GM21576 (cell line): ENCODE results near the gene MNS1.
"Not testable (repeated sequence)": the region's sequence is repeated elsewhere in the genome, so short reads cannot be mapped to it uniquely, and the experiment has no call there.

Experiments used
- ATAC-seq: cut with Tn5 transposase; IDR thresholded peaks from one replicate; pipeline ENCODE4 v1.9.1; 2021; ENCODE audit warnings: mild to moderate bottlenecking, moderate library complexity; ENCODE audit not compliant: unreplicated experiment

The MNS1 gene, protein sequence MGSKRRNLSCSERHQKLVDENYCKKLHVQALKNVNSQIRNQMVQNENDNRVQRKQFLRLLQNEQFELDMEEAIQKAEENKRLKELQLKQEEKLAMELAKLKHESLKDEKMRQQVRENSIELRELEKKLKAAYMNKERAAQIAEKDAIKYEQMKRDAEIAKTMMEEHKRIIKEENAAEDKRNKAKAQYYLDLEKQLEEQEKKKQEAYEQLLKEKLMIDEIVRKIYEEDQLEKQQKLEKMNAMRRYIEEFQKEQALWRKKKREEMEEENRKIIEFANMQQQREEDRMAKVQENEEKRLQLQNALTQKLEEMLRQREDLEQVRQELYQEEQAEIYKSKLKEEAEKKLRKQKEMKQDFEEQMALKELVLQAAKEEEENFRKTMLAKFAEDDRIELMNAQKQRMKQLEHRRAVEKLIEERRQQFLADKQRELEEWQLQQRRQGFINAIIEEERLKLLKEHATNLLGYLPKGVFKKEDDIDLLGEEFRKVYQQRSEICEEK

GRCh38 chr15:56464893-56465520, at the start of gene MNS1:
TSS of gene MNS1 (minus strand) at chr15:56465137. CDS start at chr15:56464972, 165 bp downstream.
- ATAC-seq: peak; percentile 99

GRCh38 chr15:56496635-56497034, 31.7 kb upstream of the MNS1 start:
- ATAC-seq: no peak

- no peak for ATAC-seq
Measured at GRCh38 chr15:56495533-56495932, 30.6 kb upstream of the MNS1 start.

DNA sequence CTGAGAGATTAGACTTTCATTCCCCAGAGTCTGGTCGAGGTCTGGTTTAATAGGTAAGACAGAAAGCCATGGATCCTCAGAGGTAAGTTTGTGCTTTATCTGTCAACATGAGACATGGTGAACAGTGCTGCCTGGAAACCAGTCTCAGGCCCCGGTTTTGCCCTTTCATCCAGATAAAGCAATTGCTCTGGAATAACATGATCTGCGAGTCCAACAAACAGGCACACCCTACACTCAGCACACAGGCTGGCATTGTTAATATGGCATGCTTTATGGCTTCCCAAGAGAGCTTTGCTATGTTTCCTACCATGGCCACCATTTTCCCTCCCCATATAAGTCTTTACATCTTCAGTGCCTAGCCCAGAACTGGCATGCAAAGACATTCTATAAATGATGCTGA, 30.1 kb upstream of the MNS1 start:
- no peak for ATAC-seq

- ATAC-seq: no peak
Measured at GRCh38 chr15:56492791-56493555, 28.0 kb upstream of the MNS1 start.

DNA sequence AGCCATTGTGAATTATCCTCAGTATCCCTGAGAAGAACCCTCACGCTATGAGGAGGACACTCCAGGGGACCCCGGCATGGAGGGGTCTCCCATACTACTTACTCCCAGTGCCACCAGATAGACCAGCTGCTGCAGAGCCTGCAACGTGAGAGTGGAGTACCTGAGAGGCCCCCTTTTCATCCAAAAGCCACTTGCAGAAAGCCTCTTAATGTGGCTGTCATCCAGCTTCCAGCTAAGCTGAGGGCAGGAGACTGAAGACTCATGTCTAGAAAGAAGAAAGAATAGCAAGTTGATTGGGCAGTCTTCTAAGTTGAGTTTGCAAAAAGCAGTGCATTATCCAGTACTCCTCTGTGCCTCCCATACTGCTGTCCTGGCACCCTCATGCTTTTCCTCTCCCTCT, 27.3 kb upstream of the MNS1 start:
- ATAC-seq: no peak

GRCh38 chr15:56491110-56491722, 26.3 kb upstream of the MNS1 start:
- ATAC-seq: peak; percentile 46

DNA sequence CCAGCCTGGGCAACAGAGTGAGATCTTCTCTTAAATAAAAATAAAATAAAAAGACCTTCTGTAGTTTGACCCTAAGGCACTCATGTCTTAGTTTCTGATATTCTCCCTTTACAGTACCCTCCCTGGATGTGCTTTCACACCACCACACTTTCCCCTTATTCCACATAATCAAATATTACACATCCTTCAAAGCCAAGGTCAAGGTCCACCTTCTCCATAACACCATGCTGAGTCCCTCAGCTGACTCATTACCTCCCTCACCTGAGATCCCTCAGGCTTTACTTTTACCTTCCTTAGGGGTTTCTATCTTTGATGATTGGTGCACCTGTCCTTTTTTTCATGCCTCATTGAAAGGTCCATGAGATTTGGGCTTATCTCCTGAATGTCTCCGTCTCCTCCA, 25.5 kb upstream of the MNS1 start:
- no peak for ATAC-seq

- not testable (repeated sequence) for ATAC-seq
Measured at GRCh38 chr15:56486206-56486605, 21.3 kb upstream of the MNS1 start.

DNA sequence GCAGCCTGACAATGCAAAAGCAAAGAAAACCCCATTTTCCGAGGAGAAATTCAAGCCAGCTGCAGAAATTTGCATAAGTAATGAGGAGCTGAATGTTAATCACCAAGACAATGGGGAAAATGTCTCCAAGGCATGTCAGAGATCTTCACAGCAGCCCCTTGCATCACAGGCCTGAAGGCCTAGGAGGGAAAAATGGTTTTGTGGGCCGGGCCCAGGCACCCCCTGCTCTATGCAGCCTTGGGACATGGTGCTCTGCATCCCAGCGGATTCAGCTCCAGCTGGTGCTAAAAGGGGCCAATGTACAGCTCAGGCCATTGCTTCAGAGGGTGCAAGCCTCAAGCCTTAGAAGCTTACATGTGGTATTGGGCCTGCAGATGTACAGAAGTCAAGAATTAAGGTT, 20.5 kb upstream of the MNS1 start:
- ATAC-seq: not testable (repeated sequence)

- no peak for ATAC-seq
Measured at GRCh38 chr15:56484287-56484686, 19.4 kb upstream of the MNS1 start.

GRCh38 chr15:56475351-56475750, 10.4 kb upstream of the MNS1 start:
- ATAC-seq: no peak

DNA sequence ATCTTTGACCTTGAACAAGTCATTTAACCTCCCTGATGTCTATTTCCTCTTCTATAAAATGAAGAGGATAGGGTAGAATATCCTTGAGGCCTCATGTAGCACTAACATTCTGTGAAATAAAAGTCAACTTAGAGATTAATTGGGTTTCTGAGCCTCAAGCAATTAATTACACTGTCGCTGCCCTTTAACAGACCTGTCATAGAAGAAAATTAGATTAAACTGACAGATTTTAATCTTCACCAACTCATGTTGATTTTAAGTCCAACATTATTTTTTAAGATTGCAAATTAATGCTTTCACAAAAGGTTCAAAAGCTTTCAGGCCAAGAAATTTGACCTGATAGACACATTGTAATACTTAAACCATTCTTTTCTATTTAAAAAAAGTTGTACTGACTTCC, 8.1 kb upstream of the MNS1 start:
- ATAC-seq: no peak

DNA sequence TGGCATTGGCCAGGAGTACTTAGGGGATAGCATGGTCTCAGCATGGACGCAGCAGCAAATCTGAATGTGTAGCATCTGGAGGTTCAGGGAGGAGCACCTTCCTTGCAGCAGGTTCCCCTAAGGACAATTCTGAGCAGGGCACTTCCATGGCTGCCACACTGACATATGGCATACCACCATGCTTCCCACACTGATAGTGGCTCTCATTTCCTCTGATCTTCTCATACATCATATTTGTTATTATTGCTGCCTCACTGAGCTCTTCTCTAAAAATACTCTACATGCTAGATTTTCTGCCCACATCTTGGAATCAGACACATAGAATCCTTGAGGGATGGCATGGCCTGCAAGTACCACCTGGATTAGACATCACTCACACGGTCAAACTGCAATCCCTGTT, 7.3 kb upstream of the MNS1 start:
- no peak for ATAC-seq

DNA sequence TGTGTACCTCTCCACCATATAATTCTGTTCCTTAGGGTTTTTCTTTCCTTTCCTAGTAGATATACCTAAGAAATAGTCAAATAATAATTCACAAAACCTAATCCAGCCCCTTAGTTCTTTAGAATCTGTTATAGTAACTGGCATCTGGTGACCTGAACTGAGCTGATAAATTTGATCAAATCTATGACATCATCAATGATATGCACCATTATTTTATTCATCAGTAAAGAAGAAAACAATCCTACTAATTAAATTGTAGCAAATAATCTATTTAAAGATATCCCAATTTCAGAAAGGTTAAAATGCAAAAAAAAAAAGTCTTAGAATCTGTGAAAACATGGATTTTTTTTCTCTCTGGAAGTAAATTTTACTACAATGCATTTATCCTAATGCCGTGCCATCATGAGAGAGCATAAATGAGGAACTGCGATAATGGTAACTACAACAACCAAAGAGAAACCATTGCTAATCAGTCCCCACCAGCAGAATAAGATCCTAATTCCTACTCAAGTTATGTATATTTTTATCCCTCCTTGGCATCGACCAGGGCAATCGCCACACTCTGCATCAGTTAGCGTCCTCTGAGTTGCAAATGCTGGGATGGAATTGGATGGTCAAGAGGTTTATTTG, 6.6 kb upstream of the MNS1 start:
- ATAC-seq: no peak

DNA sequence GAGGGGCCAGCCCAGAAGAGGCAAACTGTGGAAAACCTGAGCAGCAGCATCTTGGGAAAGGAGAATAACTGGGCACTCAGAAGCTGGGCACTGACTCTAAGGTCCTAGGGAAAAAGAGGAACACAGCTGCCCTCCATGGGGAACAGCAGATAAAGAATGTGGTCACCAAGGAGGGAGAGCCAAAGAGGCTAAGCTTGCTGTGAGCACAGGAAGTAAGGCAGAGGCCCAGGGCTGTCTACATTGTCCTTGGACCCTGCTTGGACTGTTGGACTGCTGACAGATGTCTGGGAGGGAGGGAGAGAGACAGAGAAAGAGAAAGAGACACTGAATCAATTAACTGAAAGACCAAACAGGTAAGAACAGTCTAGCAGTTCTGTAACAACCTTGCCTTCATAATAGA, 4.5 kb upstream of the MNS1 start:
- ATAC-seq: no peak

DNA sequence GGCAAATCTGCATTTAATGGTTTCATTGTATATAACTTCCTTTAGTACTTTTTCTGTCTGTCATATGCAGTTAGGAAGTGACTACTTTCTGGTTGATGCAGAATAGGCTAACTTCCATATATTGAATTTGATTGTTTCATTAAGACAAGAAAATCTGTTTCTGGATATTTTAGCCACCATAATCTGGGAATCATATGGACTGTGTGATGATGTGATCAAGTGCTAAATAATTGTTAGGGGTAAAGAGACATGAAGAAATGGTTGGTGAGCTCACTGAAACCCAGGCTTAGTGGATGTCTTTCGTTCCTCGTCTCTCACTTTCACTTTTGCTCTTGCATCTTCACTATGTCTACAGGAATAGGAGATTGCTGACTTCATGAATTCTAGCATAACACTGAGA, 3.5 kb upstream of the MNS1 start:
- ATAC-seq: peak; percentile 37

DNA sequence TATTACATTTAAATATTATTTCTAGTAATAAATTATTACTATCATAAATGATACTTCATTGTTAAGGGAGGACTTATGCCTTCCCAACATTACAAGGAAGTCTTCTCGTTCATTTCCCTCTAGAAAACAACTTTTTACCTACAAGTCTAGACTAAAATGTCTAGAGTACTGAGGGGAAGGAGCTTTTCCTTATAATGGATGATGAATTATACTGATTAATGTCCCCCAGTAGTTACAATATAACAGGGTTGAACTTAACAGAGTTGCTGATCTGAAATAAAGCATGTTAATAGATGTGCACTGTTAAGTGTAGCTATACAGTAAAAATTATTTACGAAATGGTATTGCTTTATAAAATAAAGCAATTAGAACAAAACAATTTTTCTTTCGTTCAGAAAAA, 2.7 kb upstream of the MNS1 start:
- ATAC-seq: no peak

DNA sequence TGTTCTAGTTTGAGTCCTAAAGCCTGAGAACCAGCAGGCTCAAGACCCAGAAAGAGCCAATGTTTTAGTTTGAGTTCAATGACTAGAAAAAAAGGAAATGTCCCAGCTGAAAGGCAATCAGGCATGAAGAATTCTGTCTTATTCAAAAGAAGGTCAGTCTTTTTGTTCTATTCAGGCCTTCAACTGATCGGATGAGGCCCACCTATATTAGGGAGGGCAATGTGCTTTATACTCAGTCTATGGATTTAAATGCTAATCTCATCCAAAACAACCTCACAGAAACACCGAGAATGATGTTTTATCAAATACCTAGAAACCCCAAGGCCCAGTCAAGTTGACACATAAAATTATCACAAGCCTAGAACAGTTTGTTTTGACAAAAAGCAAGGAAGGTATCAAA, 4.0 kb downstream of the MNS1 start:
- no peak for ATAC-seq

DNA sequence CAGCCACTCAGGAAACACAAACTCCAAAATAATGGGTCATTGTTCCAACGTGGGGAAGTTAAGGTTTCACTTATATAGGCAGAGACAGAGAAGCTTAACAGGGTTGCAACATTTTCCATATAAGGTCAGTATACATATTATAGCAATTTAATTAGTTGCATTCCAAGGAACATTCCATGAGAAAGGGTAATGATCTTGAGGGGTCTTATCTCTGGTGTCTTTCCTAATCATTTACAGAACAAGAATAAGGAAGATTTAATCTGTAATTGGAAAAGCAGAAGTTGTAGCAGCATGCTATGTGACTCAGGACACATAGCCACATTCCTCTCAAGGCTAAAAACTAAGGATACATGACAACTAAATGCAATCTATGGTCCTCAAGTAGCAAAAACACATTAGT, 4.9 kb downstream of the MNS1 start:
- no peak for ATAC-seq

DNA sequence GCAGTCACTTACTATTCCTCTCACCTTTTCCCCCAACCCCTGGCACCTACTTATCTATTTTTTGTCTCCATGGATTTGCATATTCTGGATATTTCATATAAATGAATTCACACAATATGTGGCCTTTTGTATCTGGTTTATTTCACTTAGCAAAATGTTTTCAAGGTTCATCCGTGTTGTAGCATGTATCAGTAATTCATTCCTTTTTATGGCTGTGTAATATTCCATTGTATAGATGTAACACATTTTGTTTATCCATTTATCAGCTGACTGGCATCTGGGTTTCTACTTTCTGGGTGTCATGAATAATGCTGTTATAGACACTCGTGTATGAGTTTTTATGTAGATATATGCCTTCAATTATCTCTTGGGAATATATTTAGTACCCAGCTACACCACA, 5.8 kb downstream of the MNS1 start:
- no peak for ATAC-seq
